Measurements from ENCODE around the gene PCBP3.

- TF ChIP-seq CTCF (IDR thresholded peaks at IDR 0.05): no peak
- no peak for TF ChIP-seq POLR2A (IDR thresholded peaks at IDR 0.05)
Measured at GRCh38 chr21:45766501-45766900, 123.0 kb downstream of the PCBP3 start.
